ENCODE results near the gene ARMC2.
"Not testable (repeated sequence)": the region's sequence is repeated elsewhere in the genome, so short reads cannot be mapped to it uniquely, and the experiment has no call there.

ARMC2 gene

DNA sequence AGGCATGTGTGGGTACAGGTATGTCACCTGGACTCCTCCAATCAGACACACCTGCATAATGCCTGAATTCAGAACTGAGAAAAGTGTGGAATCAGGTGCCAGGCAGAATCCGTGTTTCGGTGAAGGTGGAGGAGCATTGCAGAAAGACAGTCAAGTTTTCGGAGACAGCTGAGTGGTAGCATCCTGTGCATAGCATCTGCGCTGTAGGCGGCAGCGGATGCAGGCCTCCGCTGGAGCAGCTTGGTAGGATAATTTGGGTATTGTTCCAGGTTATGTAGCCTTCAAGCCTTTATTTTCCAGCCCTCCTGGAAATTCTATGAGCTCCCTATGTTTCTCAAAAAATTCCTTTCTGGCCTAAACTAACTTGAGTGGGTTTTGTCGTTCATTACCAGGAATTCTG is 15.5 kb upstream of the ARMC2 start:
- no peak for DNase-seq (ENCODE audit: low spot score)

DNA sequence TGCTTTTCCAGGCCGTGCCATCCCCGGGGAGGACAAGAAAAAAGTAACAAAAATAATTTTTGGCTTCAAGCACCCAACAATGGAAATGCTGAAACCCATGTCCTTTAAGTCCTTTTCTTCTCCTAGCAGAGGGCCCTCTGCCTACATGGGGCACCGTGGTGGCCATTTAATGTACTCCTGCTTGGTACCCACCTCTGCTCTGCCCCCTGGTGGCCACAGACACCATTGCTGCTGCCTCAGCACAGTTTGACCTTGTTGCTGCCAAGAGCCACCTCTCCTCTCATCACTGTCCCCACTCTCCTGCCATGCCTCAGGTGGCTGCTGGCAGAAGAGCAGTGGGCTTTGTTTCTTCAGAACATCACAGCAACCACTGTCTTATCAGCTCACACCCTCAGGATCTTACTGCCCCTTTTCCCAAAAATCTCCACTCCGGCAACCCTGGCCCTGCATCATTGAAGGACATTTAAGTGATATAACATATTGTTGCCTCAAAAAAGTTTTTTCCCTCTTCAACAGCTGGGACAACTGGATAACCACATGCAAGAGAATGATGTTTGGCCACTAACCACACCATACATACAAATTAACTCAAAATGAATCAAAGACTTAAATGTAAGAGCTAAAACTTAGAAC is 12.9 kb upstream of the ARMC2 start:
- DNase-seq (ENCODE audit: low spot score): peak; percentile 71

DNA sequence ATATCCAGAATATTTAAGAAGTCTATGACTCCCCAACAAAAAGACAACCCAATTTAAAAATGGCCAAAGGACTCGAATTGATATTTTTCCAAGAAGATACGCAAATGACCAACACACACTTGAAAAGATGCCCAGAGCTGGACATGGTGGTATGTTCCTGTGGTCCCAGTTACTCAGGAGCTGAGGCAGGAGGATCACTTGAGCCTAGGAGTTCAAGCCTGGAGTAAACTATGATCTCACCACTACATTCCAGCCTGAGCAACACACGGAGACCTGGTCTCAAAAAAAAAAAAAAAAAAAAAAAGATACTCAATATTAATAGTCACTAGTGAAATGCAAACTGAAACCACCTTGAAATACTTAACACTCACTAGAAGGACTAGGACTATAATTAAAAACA is 12.2 kb upstream of the ARMC2 start:
- DNase-seq (ENCODE audit: low spot score): no peak

DNA sequence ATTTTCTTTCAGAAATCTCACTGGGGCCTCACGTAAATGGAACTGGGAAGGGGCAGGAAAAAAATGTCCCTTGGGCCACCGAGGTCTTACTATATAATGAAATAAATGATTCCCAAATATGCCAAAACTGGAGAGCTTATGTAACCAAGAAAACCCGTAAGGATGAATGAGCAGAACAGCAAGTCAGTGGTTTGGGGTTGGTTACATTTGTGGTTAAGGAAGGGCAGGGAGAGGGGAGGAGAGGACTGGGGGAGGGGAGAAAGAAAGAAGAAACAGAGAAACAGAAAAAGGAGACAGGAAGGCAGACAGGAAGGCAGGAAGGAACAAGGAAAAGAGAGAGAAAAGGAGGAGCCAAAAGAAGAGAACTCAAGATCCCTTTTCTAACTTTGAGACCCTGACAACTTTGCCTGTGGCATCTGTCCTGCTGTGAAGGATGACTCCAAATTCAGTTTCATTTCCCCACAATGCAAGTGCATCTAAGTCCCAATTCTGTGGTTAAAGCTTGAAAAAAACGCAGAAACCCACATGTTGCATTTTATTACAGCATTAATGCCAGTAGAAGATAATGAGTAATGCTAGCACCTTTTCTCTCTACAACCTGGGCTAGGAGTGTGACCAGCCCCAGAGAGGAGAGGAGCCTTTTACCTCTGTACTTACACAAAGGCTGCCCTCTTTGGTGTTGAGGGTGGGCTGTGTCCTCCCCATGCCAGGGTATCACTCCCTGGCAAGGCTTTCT is 10.8 kb upstream of the ARMC2 start:
- peak; percentile 28 for DNase-seq (ENCODE audit: low spot score)

DNA sequence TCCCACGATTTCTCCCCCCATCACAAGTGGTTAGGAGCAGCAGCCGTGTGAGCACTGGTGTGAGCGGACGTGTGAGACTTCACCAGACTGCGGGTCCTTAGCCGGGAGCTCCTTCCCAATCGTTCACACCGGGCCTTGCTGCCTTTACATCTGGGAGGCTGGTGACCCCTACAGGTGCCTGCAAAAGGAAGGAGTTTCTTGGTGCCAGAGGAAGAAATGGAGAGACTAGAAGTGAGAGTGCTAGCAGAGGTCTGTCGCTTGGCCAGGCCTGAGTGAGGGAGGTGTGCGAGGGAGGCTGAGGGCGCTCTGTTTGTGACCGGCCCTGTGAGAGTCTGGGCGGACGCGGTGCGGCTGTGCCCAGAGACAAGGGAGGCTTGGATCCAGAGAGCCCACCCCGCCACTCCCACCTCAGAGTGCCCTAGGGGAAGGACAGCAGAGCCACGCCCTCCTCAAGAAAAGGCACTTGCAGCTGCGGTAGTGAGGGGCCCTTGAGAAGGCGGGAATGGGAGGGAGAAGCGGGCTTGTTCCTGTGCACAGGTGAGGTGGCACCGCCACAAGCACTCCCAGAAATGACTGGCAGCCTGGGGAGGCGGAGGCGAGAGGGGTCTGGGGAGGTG is 10.0 kb upstream of the ARMC2 start:
- peak; percentile 22 for DNase-seq (ENCODE audit: low spot score)

DNA sequence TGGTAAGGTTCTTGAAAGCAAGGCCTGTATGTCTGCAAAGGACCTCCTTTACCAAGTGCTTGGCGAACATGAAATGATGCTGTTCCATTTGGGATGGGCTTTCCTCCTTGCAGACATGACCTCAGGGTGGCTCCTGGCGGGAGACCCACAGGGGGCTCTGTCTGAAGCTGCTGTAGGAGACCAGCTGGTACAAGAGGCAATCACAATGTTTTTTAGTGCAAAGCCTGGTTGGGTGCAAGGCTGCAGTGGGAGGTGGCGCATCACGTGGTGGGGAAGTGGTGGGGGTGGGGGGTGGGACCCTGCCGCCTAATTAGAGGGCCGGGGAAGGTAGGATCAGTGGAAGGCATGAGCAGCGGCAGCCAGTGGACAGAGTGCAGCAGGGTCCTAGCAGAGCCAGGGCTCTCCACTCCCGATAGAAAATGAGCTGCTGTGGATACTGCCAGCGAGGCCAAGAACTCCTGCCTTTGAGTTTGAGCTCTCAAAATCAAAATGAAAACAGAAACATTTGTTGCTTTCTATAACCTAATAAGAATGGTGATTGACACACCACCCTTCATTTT is 9.1 kb upstream of the ARMC2 start:
- no peak for DNase-seq (ENCODE audit: low spot score)

DNA sequence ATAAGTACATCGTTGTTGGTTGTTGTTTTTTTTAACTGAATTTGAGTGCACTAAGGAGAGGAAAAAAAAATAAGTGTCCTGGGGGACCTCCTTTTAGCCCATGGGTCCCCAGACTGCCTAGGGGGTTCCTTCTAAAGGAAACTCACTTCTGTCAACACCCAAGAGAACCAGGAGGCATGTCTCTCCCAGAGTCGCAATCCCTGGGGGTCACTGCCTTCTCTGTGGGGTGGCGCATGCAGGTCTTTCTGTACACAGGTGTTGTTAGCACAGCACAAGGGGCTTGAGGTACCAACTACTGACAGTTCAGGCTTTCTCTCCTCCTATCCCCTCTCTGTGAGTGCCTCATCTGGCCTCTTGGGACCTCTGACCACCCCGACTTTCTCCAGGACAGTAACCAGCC is 7.3 kb upstream of the ARMC2 start:
- no peak for DNase-seq (ENCODE audit: low spot score)

DNA sequence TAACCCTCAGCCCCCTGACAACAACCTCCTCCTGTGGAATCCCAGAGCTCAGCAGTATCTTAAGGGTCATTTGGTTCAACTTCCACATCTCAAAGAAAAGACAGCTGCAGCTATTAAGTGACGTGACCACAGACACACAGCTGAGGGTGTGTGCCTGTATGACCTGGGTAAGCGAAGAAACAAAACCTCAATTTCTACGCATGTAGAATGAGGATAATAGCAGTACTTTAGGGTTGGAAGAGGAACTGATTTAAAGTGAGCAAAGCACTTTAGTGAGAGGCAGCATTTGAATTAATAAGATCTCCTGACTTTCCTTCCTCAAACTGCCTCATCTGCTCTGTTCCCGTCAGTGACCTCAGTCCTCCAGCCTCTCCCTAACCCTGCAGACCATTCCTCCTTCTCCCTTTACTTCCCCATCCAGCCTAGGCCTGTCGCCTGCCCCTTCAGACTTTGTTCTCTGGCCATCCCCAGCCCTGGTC is 6.8 kb upstream of the ARMC2 start:
- DNase-seq (ENCODE audit: low spot score): no peak

DNA sequence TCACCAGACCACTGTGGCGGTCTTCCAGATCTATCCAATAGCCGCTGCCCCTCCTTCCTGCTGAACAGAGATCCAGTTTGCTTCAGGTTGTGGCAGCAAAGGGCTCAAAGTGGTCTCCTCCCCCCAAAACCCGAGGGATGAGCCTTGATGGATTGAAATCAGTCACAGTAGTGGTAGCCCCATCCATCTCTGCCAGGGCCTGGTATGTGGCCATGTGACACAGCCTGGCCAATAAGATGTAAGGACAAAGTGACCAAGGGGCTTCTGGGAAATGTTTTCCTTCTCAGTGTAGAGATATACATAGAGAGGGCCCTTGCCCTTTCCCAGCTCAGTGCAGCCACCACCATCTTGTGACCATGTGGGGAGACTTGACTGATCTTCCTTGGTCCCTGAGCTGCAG is 4.1 kb upstream of the ARMC2 start:
- no peak for DNase-seq (ENCODE audit: low spot score)

DNA sequence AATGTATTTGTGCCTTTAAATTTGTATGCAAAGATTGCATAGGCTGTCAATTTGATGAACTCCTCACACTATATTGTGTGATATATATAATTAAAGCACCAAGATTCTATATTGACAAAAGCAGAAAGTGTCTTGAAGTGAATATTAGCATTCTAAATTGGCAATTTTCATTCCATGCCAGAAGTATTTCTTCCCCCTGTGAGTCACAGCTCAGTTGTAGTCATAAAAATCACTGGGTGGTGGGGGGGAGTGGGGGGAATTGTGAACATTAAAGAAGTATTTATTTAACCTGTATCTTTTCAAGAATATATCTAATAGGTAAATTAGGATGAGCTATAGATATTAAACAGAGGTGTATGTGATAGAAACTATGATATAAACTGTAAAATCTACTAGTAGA is 3.1 kb upstream of the ARMC2 start:
- no peak for DNase-seq (ENCODE audit: low spot score)

DNA sequence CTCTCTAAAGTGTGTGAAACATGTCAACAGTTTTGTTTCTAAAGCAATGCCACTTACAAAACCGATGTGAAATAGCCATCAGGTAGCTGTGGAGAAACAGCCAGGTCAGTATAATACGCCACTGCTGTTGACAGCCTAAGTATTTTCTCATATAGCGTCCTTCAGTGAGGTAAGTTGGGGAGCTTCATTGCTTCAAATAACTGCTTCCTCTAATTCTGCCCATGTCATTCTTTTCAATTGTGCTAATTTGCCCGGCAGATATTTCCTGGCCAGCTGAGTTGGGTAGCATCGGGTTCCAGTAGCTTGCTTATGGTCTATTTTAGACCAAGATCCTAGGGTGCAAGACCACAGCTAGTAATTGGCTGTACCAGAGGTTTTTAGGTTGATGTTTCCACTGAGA is 2.1 kb upstream of the ARMC2 start:
- DNase-seq (ENCODE audit: low spot score): no peak

DNA sequence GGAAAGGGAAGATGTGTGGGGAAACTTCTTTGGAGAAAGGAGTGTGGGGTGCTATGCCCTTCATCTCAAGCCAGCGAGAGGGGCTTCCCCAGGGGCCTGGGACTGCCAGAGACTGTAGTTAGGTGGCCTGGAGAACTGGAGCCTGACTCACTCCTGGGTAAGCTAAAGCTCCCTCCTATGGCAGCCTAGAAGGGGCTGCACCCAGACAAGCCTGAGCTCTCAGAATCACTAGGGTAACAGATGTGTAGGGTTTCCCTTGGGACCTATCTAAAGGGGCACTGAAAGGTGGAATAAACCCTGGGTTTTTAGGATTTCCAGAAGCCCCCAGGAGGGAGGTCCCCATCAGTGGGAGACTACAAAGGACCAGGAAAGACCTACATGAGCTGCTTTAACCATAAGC is 1.6 kb upstream of the ARMC2 start:
- DNase-seq (ENCODE audit: low spot score): no peak

DNA sequence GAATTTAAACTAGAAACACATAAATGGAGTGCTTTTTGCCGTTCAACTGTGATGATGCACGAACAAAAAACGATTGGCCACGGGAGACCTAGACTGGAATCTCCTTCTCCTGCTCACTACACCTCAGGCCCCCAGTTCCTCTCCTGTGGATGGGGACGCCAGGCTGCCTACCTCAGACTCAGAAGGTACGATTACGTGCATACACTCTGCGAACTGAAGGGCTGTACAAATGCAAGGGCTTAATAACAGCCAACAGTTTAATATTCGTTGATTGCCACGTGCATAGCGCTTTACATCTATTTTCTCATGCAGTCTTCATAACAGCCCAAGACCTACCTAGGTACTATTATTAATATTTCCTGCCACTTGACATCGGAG is 495 bp upstream of the ARMC2 start:
- no peak for DNase-seq (ENCODE audit: low spot score)

DNA sequence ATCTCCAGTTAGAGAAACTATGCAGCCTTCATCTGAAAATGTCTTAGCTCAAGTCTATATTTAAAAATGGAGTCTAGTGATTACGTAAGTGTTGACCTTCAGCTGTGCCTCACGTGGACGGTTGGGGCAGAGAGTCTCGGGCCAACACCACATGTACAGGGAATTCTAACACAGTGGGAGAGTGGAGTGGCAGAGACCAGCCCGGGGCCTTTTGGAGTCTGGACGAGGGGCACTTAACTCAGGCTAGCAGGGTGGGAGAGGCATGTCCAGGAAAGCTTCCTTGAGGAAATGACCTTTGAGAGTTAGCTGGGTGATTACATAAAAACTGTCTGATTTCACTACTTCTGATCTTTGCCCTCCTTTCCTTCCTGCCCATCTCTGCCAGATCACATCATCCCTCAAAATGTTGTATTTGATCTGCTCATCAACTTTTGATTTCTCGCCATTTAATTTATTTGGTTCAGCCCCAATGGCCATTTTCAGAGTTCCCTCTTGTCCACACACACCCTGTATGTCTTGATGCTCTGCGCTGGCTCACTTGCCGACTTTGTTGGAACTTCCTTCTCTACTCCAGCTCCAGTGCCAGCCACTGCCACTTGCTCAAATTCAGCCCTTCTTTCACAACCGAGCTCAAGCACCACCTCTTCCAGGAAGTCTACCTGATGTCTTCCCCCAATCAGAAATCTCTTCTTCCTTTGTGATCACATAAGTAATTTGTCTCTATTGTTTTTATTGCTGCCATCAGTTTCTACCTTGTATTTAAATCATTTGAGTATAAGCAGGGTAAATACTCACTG is 2.6 kb downstream of the ARMC2 start:
- DNase-seq (ENCODE audit: low spot score): no peak

DNA sequence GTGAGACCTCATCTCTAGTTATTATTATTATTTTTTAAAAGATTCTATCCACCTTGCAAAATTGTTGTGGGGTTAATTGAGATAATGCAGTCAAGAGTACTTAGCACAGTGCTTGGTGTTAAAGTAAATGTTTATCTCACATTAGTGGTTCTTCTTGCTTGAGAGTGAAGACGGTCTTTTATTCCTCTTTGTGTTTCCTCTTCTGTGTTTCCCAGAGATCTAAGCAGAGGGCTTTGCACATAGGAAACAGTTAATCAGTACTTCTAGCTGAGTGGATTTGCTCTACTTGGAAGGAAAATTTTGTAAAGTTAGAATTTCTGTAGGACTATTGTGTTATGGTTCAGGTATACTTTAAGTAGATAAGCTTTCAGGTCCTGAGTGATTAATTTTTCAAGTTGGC is 3.5 kb downstream of the ARMC2 start:
- DNase-seq (ENCODE audit: low spot score): no peak

DNA sequence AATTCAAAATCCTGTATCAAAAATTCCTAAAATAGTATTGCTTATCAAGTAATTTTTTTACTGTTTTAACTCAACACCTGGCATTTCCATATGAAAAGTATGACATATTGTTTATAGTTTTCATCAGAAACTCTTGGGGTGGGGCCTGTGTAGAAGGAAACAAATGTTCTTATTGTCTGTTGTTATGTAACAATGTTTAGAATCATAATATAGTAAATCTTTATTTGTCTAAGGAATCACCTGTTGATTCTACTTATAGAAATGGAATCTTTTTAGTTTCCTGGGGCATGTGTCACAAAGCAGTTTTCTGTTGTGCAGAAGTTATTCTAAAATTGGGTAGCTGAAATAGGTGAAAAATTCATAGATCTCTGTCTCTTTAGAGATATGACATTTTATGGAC is 4.9 kb downstream of the ARMC2 start:
- no peak for DNase-seq (ENCODE audit: low spot score)

DNA sequence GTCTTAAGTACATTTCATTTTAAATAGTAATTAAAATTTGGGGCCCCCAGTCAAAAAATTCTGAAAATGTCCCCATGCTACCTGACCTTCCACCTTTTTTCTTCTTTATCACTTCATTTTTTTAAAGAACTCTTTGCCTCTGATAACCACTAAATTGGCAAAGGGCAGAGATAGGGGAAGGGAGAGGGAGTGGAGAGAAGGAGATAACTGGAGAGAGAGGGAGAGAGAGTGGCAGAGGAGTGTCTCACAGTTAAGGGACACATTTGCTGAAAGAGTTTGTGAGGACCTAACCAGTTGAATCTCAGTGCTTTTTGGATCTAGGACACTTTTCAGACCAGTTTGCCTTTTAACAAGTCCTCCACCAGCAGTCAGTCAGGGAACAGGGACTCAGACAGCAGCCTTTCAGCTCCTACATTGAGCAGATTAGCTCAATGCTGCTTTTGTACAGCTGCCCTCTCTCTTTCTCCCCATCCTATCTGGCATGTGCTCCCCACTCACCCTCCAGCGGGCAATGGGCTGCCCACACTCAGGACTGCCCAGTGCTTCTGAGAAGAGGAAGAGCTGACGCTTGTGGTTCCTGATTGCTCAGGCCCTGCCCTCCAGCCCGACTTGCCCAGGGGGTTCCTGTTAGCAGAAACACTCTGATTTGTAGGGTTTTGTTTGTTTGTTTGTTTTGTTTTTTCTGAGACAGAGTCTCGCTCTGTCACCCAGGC is 14.4 kb downstream of the ARMC2 start:
- DNase-seq (ENCODE audit: low spot score): no peak

DNA sequence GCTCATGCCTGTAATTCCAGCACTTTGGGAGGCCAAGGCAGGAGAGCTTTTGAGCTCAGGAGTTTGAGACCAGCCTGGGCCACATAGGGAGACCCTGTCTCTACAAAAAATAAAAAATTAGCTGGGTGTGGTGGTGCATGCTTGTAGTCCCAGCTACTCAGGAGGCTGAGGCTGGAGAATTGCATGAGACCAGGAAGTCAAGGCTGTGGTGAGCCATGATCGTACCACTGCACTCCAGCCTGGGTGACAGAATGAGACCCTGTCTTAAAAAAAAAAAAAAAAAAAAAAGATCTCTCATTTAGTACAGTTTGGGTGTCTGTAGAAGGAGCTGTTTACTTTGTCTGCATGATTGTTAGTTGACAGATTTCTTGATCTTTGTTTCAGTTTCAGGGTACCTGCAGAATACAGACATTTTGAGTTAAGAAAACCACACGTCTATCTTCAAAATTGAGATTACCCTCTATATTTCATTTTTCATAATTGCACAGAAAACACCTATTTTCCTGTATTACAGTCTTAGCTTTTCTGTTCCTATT is 17.6 kb downstream of the ARMC2 start:
- not testable (repeated sequence) for DNase-seq (ENCODE audit: low spot score)

DNA sequence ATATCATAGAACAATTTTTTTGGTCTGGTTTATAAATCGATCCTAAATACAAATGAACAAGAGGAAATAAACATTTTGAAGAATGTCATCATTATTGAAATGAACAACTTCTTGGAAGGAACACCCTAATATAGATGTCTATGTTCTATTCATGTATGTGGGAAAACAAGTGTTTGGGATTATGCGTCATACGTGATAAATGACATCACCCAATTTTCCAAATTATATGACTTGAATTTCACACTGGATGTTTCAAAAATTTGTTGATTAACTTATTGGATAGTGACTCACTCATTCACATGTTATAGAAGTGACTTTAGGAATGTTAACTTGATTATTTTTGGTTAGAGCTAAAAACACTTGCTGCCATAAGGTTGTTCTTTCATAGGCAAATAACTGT is 18.6 kb downstream of the ARMC2 start:
- no peak for DNase-seq (ENCODE audit: low spot score)

DNA sequence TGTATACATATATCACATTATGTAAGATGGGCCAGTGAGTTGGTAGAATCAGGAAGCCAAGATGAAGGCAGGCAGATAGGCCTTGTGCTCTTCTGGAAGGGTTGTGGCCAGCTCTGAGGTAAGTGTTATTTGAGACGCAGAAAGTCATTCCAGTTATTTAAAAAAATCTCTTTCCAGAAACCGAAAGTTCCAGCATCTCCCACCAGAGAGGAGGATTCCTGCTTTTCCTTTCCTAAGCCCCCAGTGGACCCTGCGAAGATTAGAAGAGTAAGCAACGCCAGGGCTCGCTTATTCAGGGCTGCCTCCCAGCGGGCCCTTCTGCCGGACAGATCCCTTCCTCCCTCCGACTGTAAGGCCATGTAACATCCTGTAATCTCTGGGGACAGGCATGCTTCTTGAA is 20.4 kb downstream of the ARMC2 start:
- no peak for DNase-seq (ENCODE audit: low spot score)

DNA sequence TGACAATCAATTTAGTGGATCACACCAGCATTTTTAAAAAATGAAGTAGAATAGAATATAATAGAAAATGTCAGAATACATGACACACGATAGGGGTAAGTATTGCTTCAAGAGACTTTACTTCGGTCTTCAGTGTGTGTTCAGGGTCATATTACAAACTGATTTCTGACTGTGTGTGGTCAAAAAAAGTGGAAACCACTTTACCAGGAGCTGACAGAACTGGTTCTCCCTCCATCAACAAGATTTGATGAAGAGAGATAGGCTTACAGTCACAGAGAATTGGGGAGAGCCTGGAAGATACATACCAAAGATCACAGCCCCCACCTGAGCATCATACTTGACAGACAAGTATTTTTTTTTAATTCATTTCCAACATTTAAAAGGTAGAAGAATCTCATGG is 21.7 kb downstream of the ARMC2 start:
- no peak for DNase-seq (ENCODE audit: low spot score)

DNA sequence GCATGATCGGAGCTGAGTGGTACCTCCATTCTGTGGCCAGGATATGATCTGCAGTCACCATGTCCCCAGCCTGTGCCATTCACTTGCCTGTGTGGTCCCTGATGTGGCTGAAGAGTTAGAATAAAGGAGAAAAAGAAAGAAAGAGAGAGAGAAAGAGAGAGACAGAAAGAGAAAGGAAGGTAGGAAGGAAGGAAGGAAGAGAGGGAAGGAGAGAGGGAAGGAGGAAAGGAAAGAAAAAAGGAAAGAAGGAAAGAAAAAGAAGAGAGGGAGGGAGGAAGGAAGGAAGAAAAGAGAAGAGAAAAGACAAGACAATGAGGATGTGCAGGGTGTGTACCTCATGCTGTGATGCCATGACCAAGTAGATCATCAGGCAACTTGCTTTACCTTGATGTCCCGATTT is 22.1 kb downstream of the ARMC2 start:
- no peak for DNase-seq (ENCODE audit: low spot score)

Measured in SW480 (cell line).